IPS-NIHi11 (cell line): ENCODE results near the gene PREB.

Experiments
- DNase-seq: peaks from one replicate; pipeline ENCODE4 v3.0.0; 2012; ENCODE audit warnings: mixed read lengths, low spot score

PREB gene

GRCh38 chr2:27152102-27152795, 17.8 kb upstream of the PREB start:
- peak; percentile 54 for DNase-seq

GRCh38 chr2:27150639-27151230, 16.3 kb upstream of the PREB start:
- DNase-seq, result no peak

DNA sequence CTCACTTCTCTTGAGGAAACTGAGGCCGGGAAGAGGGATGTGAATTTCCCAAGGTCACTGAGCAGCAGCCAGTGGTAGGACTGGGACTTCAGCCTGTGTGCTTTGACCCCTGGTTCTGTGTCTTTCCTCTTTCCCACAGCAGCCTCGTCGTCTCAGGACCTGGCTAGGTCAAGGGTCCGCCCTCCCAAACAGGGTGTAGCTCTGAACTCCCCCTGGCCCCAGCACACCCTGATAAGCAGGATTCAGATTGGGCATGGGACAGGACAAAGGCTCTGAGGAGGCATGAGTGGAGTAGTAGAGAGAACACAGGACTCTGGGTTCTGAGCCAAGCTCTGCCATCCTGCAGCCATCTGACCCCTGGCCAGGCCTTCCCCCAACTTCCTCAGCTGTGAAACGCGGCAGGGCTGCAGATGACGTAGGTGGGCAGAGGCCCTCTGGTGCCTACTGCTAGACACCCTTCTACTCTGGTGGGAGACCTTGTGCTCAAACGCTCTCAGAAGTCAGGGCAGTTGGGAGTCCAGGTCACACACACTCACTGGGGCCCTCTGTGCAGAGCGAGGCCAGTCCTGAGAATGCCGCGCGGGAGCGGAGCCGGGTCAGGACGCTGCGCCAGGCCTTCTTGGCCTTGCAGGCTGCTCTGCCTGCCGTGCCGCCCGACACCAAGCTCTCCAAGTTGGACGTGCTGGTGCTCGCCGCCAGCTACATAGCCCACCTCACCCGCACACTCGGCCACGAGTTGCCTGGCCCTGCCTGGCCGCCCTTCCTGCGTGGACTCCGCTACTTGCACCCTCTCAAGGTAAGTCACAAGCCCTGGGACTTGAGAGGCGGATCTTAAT, 15.4 kb upstream of the PREB start:
- DNase-seq, result no peak

- DNase-seq, result no peak
Measured at GRCh38 chr2:27148801-27149439, 14.5 kb upstream of the PREB start, which contains the start of gene TCF23. TCF23 (plus strand) TSS chr2:27149004; CDS start chr2:27149134, 130 bp downstream.

DNA sequence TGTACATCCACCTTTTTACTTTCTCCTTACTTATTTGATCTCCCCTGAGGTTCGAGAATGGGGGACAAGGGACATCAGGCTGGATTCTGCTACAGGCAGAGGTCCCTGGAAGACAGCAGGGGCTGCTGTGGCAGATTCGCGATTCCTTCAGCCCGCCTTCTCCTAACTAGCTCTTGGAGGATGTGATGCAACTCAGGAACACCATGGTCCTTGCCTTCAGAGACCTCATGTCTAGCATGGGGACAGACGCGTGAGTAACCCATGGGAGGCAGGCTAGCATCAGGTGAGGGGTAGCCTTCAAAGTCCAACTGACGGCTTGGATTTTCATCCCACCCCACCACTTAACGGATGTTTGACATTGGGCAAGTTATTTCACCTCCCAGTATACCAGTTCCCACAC, 13.5 kb upstream of the PREB start:
- no peak for DNase-seq

DNA sequence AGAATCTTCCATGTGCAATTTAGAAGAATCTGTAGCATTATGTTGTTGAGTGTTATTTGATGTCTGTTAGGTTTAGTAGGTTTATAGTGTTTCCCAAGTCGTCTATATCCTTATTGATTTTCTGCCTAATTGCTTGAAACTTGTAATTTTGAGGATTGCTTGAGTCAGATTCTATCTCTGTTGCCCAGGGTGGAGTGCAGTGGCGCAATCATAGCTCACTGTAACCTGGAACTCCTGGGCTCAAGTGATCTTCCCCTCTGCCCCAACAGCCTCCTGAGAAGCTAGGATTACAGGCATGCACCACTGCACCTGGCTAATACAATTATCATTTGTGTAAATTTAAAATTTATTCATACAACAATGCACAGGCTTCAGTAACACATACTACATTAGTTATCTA, 11.2 kb upstream of the PREB start:
- no peak for DNase-seq

DNA sequence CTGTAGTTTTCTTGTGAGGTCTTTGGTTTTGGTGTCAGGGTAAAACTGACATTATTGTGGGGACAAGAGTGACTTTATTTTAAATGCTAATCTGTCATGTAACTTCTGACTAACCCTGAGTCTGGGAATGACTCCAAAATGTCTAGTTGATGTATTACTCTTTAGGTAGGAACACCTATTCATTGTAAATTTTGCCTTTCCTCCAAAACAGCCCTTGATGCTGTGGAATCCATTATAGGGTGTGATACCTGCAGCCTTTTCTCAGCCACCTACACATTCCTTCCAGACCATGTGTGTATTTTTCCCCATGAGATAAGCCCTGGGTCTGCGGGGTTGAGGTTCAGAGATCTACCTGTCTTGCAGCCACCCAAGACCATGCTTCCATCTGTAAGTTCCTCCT, 8.8 kb upstream of the PREB start:
- DNase-seq, result no peak

DNA sequence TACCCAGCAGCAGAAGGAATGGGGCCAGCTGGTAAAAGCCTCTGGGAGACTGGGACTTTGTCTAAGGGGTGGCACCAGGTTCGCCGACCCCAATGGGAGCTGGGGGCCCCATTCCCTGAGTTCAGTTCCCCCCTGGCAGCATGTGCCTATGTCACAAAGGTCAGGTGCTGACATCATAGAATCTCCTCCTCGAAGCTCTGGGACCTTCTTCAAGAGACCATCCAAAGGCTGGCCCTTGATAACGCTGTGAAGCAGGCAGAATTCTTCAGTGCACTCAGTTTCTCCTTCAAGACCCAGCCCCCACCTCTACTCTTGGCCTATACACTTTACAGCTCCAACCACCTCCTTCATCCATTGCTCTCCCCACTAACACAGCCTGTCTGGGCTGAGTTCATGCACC, 4.9 kb upstream of the PREB start, which contains the start of gene PRR30:
TSS of gene PRR30 (minus strand) at position 101 of the 400 bp plus-strand sequence. CDS start 1,081 bp downstream, outside the sequence.
- DNase-seq, result no peak

- no peak for DNase-seq
Measured at GRCh38 chr2:27138111-27138510, 3.7 kb upstream of the PREB start.

DNA sequence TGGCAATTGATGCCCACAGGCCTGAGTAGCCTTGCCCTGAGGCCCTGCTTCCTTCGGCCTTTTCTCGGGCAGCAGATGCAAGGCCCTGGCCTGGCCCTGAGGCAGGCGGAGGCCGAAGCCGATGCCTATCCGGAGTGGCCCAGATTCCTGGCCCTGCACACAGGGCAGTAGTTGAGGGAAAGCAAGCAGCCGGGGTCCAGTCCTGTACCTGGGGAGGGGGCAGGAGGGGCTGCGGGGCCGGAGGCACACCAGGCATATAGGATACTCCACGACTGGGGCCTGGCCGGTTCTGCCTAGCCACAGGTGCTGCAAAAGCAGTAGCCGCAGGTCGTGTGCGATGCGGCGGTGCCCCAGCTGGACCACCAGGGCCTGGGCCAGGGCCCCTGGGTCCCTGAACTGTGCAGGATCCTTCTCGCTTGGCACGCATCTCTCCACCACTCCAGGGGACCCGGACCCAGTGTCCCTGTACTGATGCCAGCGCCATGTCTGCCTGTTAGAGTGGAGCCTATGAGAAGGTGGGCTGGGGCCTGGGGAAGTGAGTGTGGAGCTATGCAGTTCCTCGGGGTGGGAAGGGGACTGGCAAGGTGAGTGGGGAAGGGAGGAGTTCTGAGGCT, 3.0 kb upstream of the PREB start:
- no peak for DNase-seq

DNA sequence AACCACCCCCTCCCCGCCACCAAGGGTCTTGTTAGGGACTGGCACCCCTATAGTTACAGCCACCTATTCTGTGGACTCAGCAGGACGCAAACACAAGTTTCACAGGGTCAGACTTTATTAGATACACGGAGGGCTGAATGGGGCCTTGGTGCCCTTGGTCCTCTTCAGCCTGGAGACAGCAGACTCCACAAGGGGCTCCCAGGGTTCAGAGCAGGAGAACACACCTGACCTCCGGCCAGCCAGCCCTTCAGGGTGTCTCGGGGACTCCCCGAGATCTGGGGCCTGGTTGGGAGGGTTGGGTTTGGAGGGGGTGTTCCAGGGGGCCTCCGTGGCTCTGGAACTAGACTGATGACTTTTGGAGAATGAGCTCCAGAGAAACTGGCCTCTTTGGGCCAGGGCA, 2.3 kb upstream of the PREB start:
- DNase-seq, result no peak

DNA sequence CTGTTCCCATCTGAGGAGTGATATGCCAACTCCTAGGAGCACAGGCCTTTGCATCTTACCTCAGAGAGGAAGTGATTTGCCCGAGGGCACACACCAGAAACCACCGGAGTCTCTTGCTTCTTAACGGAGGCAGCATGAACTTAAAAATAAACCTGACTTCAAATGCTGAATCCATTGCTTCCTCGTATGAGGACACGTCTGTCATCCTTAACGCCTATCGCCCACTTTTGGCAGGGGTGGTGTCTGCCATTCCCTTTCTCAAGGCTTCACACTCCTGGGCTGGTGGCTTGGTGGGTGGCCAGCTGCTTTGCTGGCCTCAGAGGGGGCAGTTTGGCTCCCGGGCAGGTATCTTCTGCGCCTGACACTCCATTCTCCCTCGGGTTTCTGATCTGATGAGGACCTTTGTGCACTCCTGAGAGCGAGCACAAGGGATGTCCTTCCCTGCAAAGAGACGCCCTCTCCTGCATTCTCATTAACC, 1.1 kb upstream of the PREB start:
- no peak for DNase-seq

- DNase-seq, result no peak
Measured at GRCh38 chr2:27134781-27135477, 493 bp upstream of the PREB start.

- DNase-seq, result no peak
Measured at GRCh38 chr2:27133195-27133875, 1.1 kb downstream of the PREB start.

- DNase-seq, result no peak
Measured at GRCh38 chr2:27131429-27131828, 3.0 kb downstream of the PREB start.

DNA sequence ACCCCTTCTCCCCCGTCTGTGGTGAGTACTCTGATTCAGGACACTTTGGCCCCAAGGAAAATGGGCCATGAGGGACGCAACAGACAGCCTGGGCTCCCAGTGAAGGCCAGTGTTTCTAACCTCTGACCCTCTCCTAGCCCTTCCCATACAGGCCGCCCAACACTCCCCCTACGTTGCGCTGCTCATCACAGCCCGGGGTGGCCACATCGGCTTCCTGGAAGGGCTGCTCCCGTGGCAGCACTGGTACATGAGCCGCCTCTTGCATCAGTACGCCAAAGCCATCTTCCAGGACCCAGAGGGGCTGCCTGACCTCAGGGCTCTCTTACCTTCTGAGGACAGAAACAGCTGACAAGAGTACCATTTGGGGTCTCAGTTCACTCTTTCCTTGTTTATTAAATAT, 4.0 kb downstream of the PREB start:
- DNase-seq, result no peak

GRCh38 chr2:27128668-27129571, 5.5 kb downstream of the PREB start:
- DNase-seq, result no peak

- DNase-seq, result no peak
Measured at GRCh38 chr2:27127883-27128667, 6.4 kb downstream of the PREB start.

DNA sequence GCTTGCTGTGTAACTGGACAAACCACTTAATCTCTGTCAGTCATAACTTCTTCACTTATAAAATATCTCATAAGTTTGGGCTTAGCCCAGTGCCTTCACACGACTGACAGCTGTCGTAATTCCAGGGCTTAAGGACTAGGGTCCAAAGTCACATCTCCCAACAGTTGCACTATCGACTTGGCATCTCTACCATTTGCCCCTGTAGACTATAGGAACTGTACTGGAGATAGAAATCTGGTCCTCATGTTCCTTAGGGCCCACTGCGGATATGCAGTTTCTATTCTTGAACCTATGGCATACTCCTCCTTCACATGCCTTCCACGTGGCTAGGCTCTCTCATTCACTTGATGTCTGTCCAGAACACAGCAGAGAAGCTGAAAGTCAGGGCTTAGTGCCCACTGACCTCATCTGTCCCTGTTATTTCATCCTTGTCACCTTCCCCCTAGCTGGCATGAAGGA, 8.2 kb downstream of the PREB start:
- DNase-seq, result no peak
